Stimulated activated CD8-positive, alpha-beta memory T cell treated with anti-CD3 and anti-CD28 coated beads, Interleukin-4, amount 100 ng/mL, for 4 hours (primary cell): ENCODE results near the gene RAP1GDS1.
"Not testable (repeated sequence)": the region's sequence is repeated elsewhere in the genome, so short reads cannot be mapped to it uniquely, and the experiment has no call there.

Source experiments
- DNase-seq, 2 donors: peaks; one replicate each; pipeline ENCODE4 v3.0.0-alpha.2; 2020; ENCODE audit warnings: low read depth in 2 of 2, low spot score in 1 of 2

The RAP1GDS1 gene

GRCh38 chr4:98288671-98289070, 27.5 kb downstream of the RAP1GDS1 start:
- not testable (repeated sequence) for DNase-seq

GRCh38 chr4:98289375-98289774, 28.2 kb downstream of the RAP1GDS1 start:
- no peak for DNase-seq

GRCh38 chr4:98290511-98290910, 29.3 kb downstream of the RAP1GDS1 start:
- no peak for DNase-seq

- no peak for DNase-seq
These were observed 32.1 kb downstream of the RAP1GDS1 start for GRCh38 chr4:98293104-98293887.

GRCh38 chr4:98298022-98298421, 36.8 kb downstream of the RAP1GDS1 start:
- DNase-seq = no peak

GRCh38 chr4:98300706-98301105, 39.5 kb downstream of the RAP1GDS1 start:
- DNase-seq = no peak

- DNase-seq = no peak
These were observed 44.4 kb downstream of the RAP1GDS1 start for GRCh38 chr4:98305576-98305975.

- no peak for DNase-seq
These were observed 49.7 kb downstream of the RAP1GDS1 start for GRCh38 chr4:98310867-98311266.

GRCh38 chr4:98311656-98312055, 50.5 kb downstream of the RAP1GDS1 start:
- no peak for DNase-seq

- no peak for DNase-seq
These were observed 53.8 kb downstream of the RAP1GDS1 start for GRCh38 chr4:98314791-98315565.

GRCh38 chr4:98318521-98318920, 57.3 kb downstream of the RAP1GDS1 start:
- DNase-seq = no peak

GRCh38 chr4:98319021-98319420, 57.8 kb downstream of the RAP1GDS1 start:
- DNase-seq = no peak

- DNase-seq = no peak
These were observed 65.0 kb downstream of the RAP1GDS1 start for GRCh38 chr4:98326168-98326567.

GRCh38 chr4:98327694-98328093, 66.5 kb downstream of the RAP1GDS1 start:
- no peak for DNase-seq

- DNase-seq = not testable (repeated sequence)
These were observed 68.9 kb downstream of the RAP1GDS1 start for GRCh38 chr4:98329879-98330640.

- DNase-seq = no peak
These were observed 70.8 kb downstream of the RAP1GDS1 start for GRCh38 chr4:98332017-98332416.

- DNase-seq = no peak
These were observed 73.3 kb downstream of the RAP1GDS1 start for GRCh38 chr4:98334461-98334860.

- no peak for DNase-seq
These were observed 77.7 kb downstream of the RAP1GDS1 start for GRCh38 chr4:98338761-98339438.

GRCh38 chr4:98341309-98341708, 80.1 kb downstream of the RAP1GDS1 start:
- no peak for DNase-seq

GRCh38 chr4:98343626-98344025, 82.4 kb downstream of the RAP1GDS1 start:
- DNase-seq = no peak

- DNase-seq = no peak
These were observed 84.7 kb downstream of the RAP1GDS1 start for GRCh38 chr4:98345838-98346237.
